HG02943 (cell line): Measurements from ENCODE around the gene NTM.

Experiments used
- ATAC-seq: cut with Tn5 transposase; IDR thresholded peaks from one replicate; pipeline ENCODE4 v1.9.1; 2021; ENCODE audit warnings: mild to moderate bottlenecking, low read depth, moderate library complexity; ENCODE audit not compliant: unreplicated experiment

The NTM gene

DNA sequence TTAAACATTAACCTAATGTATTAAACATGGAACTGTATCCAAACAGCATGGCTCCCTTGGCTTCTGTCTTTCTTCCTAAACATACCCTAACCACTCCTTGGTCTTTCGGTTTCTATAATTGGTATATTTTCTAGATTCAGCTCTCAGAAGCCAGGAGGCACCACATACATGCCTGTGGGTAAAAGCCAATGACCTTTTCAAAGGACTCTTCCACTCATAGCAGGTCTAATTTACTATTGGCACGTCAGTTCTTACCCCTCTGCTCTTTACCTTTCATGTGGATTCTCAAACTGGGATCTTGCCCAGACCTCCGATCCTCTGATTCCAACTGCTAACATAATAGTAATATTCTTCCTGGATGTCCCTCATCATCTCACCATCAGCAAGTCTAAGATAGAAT lies 835.1 kb downstream of the NTM start:
- ATAC-seq: no peak

DNA sequence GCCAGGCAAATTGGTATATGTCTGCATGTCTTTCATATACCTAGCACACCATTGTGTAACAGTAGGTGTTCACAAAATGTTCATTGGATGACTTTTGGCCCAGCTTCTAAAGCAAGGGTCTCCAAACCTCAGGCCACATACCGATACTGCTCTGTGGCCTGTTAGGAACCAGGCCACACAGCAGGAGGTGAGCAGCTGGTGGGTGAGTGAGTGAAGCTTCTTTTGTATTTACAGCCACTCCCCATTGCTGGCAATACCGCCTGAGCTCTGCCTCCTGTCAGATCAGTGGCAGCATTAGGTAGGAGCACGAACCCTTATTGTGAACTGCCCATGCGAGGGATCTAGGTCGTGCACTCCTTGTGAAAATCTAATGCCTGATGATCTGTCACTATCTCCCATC lies 836.6 kb downstream of the NTM start:
- ATAC-seq: no peak

DNA sequence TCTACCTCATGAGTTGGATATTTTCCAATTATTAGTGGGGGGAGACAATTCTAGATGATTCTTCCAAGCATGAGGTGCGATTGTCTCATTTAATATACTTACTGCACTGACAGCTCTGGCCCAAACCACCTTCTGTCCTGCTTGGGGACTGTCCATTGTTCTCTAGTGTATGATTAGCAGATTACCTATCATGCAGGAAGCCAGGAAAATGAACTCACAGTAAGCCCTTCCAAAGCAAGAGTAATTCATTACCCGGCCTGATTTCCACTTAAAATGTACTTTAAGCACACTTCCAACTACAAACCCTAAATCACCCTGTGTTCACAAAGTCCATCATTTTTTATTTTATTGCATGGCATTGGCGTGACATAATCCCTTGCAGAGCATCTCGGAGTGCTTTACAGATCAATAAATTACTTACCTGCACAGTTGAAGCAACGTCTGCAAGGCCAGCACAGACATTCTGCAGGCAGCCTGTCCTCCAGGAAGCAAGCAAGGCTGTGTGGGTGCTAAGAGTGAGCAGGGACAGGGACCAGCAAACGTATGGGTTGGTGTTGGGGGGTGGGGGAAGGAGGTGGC lies 838.2 kb downstream of the NTM start:
- ATAC-seq: no peak

DNA sequence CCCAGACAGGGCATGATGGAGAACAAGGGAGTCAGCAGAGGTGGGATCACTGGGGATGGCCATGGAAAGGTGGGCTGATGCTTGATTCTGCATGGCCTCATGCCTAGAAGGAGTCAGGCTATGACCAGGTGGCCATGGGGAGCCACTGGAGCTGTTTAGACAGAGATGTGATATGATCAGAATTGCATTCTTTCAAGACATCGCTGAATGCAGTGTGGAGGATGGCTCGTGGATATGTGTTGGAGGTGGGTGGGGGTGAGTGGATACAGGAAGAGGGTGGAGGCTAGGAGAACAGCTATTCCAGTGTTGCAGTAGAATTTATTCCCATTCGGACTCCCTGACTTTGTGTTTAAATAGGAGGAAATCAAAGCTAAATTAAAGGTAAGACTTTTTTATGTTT lies 841.1 kb downstream of the NTM start:
- no peak for ATAC-seq

DNA sequence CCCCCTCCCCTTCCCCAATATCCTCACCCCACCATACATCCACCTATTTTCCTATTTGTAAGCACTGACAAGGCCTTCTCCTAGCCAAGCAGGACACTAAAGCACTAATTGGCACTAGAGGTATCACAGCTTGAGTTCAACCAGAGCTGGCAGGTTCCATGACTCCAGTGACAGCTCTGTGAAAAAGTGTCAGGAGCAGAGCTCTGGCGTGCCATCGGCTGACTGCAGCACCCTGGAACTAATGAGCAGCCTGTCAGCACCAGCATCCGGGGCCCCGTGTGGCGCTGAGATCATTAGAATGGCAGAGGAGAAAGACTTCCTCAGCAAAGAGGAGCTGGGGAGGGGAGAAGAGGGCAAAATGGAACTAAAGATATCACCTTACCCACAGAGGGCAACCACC lies 847.4 kb downstream of the NTM start:
- no peak for ATAC-seq

DNA sequence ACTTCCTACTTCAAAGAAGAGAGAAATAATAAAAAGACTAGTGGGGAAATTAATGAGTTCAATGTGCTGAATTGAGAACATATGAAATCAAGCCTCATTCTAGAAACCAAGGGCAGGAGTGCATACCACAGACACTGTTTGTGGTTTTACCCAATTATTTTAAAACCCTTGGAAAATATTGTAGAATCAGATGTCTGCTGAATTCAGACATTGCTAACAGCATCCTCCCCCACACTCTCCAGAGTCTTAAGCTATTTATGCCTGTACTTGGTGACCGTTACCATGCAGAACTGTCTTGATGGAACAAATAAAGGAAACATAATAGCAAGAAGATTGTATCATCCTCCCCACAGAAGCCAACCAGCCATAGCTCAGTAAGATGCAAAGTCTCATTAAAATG lies 850.1 kb downstream of the NTM start:
- no peak for ATAC-seq

DNA sequence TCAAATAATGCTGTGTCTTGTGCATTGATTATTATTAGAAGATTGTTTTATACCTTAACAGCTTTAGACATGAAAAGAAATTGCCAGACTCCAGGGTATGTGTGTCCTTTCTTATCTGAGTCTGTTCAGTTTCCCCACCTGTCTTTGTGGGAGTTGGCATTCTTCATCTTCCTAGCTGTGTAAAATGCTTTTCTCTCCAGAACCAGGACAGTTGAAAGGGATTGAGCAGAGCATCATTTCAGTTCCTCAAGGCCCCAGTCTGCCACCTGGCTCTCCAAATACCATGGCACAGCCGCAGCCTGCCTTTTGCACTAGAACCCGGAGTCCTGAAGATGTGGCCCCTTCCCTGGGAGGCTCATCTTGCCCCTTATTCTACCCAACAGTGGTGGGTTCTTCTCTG lies 851.9 kb downstream of the NTM start:
- no peak for ATAC-seq

DNA sequence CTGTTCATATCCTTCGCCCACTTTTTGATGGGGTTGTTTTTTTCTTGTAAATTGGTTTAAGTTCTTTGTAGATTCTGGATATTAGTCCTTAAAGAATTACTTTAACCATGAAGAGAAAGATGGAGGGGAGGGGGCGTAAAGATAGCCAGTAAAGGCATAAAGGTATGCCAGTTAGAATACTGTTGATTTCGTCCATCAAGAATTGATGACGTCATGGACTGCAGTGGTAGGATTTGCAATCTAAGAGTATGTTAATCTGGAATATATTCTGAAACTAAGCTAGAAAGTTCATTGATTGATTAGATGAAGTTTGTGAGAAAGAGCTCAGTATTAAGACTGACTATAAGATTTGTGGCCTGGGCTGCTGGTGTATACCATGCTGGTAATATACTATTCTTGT lies 856.1 kb downstream of the NTM start:
- no peak for ATAC-seq

DNA sequence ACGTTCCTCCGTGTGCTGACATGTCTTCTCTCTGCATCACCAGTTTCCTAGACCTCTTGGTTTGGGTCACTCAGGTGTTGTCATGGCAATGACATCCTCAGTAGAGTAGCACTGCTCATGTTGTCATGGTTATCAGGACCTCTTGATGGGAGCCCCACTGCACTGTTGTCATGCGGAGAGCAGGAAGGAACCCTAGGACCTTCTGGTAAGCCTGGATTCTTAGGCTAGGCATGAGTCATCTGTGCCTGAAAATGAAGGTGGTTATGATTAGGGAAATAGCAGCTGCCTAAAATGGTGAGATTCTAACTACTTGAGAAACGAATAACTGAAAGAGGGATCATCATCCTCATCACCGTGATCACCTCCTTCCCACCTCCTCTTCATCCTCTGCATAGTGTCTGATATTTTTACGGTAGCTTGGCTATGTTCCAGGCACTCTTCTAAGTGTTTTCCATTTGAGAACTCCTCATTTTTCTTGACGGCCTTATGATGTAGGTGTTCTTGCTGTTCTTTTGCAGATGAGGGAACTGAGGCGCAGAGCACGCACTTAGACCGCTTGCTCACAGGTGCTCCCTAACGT lies 858.4 kb downstream of the NTM start:
- ATAC-seq: no peak

DNA sequence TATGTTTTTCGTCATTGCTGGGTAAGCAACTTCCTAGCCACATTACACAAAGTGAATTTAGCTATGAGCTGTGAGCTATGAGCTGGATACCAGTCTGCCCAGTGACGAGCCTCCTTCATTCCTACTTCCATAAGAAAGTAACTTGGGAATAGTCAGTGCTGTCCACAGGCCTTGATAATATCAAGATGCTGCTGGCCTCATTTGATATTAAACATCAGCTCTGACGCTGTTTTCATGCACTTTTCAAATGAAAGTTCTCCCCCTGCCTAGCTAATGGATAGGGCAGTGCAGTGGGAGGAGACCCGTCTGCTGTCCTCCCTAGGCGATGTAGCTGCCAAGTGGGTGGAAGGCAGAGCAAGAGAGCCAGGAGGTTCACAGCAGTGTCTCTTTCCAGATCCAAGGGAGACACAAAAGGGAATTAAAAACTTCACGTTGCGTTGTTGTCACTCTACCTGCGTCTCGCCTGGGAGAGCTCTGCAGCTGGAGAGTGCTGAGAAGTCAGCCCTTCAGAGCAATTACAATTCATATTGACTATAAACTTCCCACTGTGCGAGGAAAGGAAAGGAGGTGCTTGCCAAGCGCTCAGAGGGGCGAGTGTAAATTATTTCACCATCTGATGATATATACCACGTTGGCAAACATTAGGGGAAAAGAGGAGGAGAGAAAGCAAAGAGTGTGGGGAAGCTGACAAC lies 861.4 kb downstream of the NTM start:
- no peak for ATAC-seq

DNA sequence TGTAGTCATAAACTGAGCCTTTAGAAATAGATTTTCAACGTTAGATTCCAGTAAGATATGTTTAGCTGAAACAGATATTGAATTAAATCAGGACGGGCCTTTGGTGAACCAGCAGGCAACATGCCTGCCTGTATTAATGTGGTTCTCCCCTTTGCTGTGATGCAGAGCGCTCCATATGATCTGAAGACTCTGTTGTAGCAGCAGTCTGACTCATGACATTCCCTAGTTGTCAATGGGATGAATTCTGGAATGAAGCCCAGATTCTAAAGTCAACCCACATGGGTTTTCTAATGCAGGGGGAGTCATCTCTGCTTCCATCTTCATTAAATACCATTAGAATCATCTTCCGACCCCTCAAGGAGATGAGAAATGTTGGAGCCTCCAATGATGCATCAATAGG lies 864.5 kb downstream of the NTM start:
- ATAC-seq: no peak

DNA sequence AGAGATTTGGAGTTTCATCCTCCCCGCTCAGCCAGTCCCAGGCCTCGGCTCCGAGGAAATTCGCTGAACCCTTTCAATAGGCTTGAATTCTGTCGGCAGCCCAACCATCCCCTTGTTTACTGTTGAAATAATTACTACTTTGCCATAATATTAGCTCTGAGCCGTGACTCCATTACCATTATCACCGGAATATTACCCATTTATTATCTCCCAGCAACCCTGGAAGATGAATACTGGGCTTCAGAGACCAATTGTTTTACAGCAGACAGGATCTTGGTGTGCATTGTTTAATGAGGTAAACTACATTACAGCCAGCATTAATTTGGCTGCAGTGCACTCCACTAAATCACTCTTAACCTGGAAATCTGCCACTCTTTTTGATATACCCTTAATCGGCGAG lies 867.4 kb downstream of the NTM start:
- no peak for ATAC-seq

DNA sequence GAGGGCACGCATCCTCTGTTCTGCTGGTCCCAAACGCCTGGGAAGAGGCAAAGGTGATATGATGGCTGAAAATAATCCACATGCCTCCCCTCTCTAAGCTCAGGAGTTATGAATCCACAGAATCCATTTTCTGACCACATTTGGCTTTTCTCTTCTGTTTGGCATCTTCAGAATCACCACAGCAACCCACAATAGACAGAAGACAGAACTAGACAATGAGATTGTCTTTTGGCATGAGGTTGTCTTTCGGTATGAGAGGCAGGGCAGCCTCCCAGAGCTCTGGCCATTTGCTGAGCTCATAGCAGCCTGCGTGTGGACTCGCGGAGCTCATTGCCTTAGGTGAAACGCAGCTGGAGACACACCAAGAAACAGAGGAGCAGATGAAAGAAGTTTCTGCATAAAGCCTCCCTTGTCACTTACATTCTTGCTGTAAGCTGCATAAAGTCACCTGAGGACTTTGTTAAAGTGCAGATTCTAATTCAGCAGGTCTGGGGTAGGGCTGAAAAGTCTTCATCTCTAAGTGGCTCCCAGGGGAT lies 868.0 kb downstream of the NTM start:
- no peak for ATAC-seq

DNA sequence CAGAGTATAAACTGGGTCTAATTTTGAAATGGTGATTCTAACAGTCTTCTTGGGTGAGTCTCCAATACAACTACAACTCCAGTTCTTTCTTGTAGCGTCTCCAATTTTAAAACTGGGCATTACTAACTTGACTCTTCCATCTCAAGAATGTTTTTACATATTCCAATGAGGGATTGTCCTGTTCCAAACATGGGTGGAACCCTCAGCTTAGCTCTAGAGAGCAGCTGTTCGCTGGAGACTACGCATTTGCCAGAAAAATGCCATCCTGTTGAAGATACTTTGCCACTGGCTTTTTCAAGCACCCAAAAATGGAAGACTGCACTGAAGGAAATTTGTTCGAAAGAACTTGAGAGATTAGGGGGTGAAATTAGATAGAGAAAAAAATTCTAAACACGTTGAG lies 870.0 kb downstream of the NTM start:
- no peak for ATAC-seq

DNA sequence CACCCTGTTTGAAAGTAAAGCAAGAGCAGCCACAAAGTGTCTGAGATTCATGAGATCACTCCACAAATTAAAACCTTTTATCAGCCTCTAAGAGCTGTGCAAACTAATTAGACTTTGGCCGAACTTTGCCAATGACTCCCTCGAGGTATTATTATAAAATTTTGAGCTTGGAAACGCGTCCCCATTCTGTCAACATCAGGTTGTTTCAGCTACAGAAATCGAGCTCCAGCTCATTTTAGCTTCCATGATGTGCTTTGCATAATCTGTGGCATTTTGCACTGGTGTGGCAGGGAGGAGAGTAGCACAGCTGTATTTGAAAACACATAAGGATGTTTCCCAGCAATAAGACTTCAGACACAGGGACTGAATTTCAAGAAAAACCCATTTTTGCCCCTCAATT lies 872.2 kb downstream of the NTM start:
- no peak for ATAC-seq

DNA sequence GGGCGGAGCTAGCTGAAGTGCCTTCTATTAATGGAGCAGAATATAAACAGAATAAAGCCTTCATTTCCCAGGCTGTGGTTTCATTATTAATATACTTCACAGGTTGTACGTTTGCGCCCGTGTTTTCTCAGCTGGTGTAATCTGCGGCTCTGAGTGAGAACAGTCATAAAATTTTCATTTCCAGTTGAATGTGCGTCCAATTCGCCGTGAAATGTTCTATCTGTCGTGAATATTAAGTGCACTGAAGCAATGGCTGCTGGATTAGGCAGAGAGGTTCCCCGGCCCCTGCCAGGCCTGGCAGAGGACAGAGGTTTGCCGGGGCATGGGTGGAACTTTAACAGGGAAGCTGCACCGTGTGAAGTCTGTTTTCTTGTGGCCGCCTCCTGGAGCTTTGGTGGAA lies 874.4 kb downstream of the NTM start:
- no peak for ATAC-seq

DNA sequence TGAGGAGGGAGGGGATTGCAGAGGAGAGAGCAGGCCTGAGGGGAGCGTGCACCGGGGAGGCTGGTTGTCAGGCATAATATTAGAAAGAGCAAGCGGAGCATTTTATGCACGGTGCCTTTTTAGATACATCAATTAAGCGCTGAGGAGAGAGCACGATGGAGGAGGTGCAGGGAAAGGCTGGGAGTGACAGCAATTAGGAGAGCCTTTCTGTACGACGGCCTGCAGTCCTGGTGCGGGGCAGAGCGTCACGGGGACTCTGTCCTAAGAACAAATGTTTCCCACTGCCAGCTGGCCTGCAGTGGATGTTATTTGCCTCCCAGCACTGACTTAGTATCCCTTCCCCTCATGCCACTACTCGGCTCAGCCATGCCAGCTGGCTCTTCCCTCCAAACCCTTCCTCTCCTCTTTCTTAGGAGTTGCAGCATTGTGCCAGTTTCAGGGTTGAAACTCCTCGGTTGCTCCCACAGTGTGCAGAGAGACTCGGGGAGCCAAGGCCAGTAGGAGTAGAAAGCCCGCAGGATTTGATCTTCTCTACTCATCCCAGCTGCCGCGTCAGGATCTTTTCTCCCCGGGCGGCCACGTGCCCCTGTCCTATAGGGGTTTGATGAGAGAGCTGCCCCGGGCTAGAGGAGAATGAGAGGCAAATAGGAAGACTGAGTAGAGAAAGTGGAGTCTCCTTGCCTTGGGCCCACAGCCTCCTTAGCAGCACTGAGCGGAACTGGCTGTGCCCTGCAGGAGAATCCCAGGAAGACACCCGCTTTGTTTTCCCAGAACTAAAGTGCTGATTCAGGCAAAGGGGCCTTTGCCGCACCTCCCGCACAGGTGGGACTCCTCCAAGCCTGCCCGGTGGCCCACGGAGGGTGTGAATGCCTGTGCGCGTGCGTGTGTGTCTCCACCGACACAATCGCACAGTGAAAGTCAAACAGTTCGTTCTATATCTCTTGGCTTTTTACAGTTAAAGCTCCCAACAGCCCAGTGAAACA lies 875.3 kb downstream of the NTM start:
- no peak for ATAC-seq

DNA sequence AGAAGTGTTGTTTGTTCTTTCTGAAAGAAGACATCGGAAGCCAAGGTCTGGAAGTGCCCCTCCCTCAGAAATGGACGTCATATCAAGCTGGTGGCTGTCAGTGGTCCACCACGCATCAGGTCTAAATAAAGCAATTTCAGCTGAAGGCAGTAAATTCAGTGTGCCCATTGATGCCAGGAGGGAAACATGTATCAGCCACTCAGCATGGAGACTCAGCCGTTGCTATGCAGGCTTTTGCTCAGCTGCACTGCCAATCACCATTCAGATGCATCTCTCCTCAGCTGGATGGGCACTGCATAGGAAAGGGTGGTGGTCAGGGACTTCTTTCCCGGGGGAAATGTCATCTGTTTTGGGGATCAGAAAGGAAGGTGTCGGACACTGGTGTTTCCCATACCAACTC lies 878.2 kb downstream of the NTM start:
- no peak for ATAC-seq

DNA sequence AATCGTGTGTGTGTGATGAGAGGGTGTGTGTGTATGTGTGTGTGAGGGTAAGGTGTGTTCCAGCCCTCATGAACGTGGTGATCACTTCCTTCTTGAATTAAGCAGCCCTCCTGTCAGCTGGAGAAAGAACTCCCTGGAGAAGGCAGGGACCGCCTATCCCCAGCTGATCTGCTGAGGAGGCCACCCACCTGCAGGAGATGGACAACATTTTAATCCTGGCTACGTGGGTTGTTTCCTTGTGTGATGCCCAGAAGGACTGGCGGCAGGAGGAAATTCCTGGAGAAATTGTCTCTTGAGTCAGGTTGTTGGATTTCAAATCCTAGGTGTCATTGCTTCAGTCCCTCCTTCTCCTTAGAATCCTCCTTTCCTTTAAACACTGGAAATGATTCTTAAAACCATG lies 878.8 kb downstream of the NTM start:
- no peak for ATAC-seq

DNA sequence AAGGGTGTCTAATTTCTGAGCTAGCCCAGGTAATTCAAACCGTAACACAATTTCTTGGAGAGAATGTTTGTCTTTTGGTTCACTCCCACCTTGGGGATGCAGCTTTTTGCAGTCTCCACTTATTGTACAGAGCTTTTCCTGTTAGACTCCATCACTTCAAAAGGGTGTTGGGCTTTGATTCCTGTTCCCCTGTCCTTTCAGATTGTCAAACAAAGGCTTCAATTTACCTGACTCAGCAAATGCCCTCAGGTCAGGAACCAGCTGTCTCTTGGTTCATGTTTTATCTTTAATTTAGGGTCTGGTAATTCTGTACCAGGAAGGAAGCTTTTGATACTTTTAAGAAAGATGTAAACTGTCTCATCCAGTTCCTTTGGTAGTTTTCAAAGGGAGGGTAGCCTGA lies 880.6 kb downstream of the NTM start:
- no peak for ATAC-seq
